Measurements from ENCODE around the gene SAMD7.
A peak's percentile ranks its signal among the peaks of the same experiment; 100 is the strongest.

Gene SAMD7

DNA sequence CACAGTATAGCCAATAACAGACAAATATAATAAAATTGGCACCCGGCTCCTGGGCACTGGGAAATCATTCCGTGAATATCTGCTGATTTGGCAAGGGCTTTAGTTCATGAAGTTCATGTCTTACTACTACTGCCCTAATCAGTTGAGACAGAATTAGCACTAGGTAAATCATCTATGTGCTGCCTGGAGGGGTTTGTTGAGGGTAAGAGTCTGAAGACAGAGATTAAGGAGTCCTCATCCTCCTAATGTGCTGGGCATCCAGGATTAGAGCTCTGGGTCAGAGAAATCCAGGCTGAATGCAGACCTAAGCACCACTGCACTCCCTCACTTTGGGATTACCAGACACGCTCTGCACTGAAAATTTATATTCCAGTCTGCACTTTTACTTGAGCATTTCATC, 2.0 kb downstream of the SAMD7 start:
- H3K27me3 ChIP-seq (replicated peaks; ENCODE audit: control insufficient read depth, insufficient read depth, low read length): no peaks in the 10 kb centered on the region
- no peaks in the 10 kb centered on the region for H3K36me3 ChIP-seq (ENCODE audit: control insufficient read depth, insufficient read depth, low read length)
- no peak for DNase-seq (ENCODE audit: extremely low read depth, insufficient read length)
- TF ChIP-seq, protein P1, sequence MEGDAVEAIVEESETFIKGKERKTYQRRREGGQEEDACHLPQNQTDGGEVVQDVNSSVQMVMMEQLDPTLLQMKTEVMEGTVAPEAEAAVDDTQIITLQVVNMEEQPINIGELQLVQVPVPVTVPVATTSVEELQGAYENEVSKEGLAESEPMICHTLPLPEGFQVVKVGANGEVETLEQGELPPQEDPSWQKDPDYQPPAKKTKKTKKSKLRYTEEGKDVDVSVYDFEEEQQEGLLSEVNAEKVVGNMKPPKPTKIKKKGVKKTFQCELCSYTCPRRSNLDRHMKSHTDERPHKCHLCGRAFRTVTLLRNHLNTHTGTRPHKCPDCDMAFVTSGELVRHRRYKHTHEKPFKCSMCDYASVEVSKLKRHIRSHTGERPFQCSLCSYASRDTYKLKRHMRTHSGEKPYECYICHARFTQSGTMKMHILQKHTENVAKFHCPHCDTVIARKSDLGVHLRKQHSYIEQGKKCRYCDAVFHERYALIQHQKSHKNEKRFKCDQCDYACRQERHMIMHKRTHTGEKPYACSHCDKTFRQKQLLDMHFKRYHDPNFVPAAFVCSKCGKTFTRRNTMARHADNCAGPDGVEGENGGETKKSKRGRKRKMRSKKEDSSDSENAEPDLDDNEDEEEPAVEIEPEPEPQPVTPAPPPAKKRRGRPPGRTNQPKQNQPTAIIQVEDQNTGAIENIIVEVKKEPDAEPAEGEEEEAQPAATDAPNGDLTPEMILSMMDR (IDR thresholded peaks at IDR 0.05; ENCODE audit: insufficient read depth, low read length, poor library complexity, severe bottlenecking): no peak
- no peak overlapping the region for H3K4me3 ChIP-seq (replicated peaks; ENCODE audit: low read depth, low read length)

DNA sequence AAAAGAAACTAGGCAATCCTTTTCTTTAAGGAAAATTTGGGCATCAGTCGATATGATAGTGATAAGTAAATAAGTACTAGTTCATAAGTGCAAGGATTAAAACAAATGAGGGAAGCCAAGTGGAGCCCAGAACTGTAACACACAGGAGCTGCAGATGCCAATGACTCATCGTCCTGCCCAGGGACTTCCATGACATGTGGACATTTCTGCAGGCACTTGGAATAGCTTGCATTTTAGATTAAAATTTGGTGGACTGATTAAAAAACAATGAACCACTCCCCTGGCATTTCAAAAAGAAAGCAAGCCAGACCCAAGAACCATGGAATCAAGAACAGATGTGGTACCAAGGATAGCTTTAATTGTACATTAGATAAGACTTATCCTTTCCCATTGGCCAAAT, 2.9 kb downstream of the SAMD7 start:
- TF ChIP-seq, protein P1 (IDR thresholded peaks at IDR 0.05; ENCODE audit: insufficient read depth, low read length, poor library complexity, severe bottlenecking): no peak
- no peak for DNase-seq (ENCODE audit: extremely low read depth, insufficient read length)
- H3K36me3 ChIP-seq (ENCODE audit: control insufficient read depth, insufficient read depth, low read length): no peaks in the 10 kb centered on the region
- no peaks in the 10 kb centered on the region for H3K27me3 ChIP-seq (replicated peaks; ENCODE audit: control insufficient read depth, insufficient read depth, low read length)
- H3K4me3 ChIP-seq (replicated peaks; ENCODE audit: low read depth, low read length): no peak overlapping the region

DNA sequence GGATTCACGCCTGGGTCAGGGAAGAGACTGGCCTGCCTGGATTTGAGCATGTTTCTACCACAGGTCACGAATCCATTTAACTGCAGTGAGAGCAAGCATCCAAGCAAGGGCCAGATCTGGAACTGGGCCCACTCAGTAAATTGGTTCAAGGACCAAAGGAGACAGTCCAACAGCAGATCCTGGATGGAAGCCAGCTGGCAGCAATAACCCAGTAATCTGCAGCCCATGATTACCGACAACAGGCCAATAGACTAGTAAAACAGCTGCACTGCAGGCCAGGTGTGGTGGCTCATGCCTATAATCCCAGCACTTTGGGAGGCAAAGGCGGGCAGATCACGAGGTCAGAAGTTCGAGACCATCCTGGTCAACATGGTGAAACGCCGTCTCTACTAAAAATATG, 11.8 kb downstream of the SAMD7 start:
- Histone ChIP-seq H3K27me3 (replicated peaks; ENCODE audit: control insufficient read depth, insufficient read depth, low read length) (no peaks in the 10 kb centered on the region), H3K36me3 (ENCODE audit: control insufficient read depth, insufficient read depth, low read length) (no peaks in the 10 kb centered on the region), H3K4me3 (replicated peaks; ENCODE audit: low read depth, low read length) (no peak overlapping the region)
- DNase-seq (ENCODE audit: extremely low read depth, insufficient read length): no peak
- TF ChIP-seq, protein P1 (IDR thresholded peaks at IDR 0.05; ENCODE audit: insufficient read depth, low read length, poor library complexity, severe bottlenecking): no peak

DNA sequence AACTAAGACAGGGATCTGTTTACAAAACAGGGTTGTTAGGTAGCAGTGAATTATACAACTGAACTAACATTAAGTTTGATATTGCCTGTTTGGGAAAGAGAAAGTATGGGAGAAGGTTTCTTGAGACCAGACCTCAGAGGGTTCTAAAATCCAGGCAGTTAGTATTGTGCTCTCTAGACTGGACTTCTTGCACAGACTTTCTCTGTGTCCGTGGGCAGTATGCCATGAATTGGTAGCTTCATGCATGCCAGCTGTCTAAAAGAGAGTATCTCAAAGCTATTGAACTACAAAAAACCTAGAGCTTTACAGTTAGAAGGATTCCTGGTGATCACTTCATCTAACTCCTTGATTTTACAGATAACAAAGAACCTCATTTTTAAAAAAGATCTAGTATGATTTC, 12.5 kb downstream of the SAMD7 start:
- TF ChIP-seq, protein P1 (IDR thresholded peaks at IDR 0.05; ENCODE audit: insufficient read depth, low read length, poor library complexity, severe bottlenecking): no peak
- H3K36me3 ChIP-seq (ENCODE audit: control insufficient read depth, insufficient read depth, low read length): no peaks in the 10 kb centered on the region
- DNase-seq (ENCODE audit: extremely low read depth, insufficient read length): no peak
- H3K4me3 ChIP-seq (replicated peaks; ENCODE audit: low read depth, low read length): no peak overlapping the region
- no peaks in the 10 kb centered on the region for H3K27me3 ChIP-seq (replicated peaks; ENCODE audit: control insufficient read depth, insufficient read depth, low read length)

DNA sequence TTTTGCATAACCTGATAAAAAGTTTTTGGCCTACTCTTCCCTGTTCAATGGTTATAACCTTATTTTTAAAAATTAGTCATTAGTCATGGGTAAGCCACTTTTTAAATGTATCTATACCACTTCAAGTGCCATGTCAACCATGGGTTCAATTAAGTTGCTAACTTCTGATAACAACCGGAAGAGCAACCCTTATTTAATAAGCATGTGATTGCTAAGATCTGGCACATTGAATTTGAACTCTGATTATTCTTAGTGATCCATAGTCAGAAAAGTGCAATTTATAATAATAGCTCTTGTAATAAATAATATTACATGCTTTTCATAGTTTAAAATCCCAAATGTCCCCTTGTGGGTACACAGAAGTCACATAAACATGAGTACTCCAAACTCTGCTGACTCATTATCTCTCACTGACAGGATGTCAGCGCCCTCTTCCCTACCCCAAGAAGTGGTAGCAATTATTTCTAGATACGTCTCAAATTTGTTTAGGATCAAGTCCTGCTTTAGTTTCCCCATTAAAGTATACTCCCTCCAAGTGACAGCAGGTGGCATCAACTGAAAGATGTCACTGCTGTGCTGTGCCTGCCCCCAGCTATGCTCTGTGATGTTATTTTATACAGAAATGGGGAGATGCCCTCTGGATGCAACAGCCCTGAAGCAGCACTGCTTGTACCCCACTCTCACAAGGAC, 18.6 kb downstream of the SAMD7 start:
- TF ChIP-seq, protein P1 (IDR thresholded peaks at IDR 0.05; ENCODE audit: insufficient read depth, low read length, poor library complexity, severe bottlenecking): peak; percentile 36
- Histone ChIP-seq H3K36me3 (ENCODE audit: control insufficient read depth, insufficient read depth, low read length) (no peaks in the 10 kb centered on the region), H3K4me3 (replicated peaks; ENCODE audit: low read depth, low read length) (no peak overlapping the region), H3K27me3 (replicated peaks; ENCODE audit: control insufficient read depth, insufficient read depth, low read length) (no peaks in the 10 kb centered on the region)
- DNase-seq (ENCODE audit: extremely low read depth, insufficient read length): no peak

DNA sequence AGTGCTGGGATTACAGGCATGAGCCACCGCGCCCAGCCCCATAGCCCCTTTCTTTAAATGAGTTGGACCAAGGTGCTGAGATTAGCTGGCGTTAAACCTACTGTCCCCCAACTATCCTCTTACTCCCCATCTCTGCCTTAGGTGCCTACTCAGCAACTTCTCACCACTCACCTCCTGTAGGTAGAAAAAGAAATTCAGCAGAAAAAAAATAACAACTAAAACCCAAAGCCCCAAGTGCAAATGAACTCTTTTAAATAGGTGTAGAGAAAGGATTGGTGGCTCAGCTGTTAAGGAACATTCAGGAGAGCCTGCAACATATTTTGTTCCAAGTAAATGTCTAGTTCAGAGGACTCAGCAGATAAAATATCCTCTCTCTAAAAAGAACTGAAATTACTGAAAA, 19.5 kb downstream of the SAMD7 start:
- Histone ChIP-seq H3K36me3 (ENCODE audit: control insufficient read depth, insufficient read depth, low read length) (no peaks in the 10 kb centered on the region), H3K27me3 (replicated peaks; ENCODE audit: control insufficient read depth, insufficient read depth, low read length) (no peaks in the 10 kb centered on the region), H3K4me3 (replicated peaks; ENCODE audit: low read depth, low read length) (no peak overlapping the region)
- DNase-seq (ENCODE audit: extremely low read depth, insufficient read length): no peak
- TF ChIP-seq, protein P1 (IDR thresholded peaks at IDR 0.05; ENCODE audit: insufficient read depth, low read length, poor library complexity, severe bottlenecking): no peak
